A549 (cell line): ENCODE results near the gene D2HGDH. TPM values are rescaled to one million over a fixed set of nuclear protein-coding genes. Genes with fewer than 3 reads are reported as not detected.
"Not testable (repeated sequence)": the region's sequence is repeated elsewhere in the genome, so short reads cannot be mapped to it uniquely, and the experiment has no call there.

Source experiments
- ATAC-seq, 2 experiments: fragments of 200-7000 bp in 1 of 2; fragments of >200 bp in 1 of 2; cut with Nextera tagmentation in 1 of 2; cut with Tn5 transposase in 1 of 2; 3 replicates each; pipeline versions ENCODE4 v1.8.0 to v1.9.1; 2018 to 2020; ENCODE audit warnings: mild to moderate bottlenecking in 1 of 2, moderate library complexity in 1 of 2
- CTCF ChIA-PET: fragments of 300-600 bp; sonication (Branson Sonifier 250); formaldehyde crosslinking; extraction: SDS; loops from one replicate; lab custom pipeline; 2021; ENCODE audit warnings: antibody characterized with exemption, inconsistent platforms; lab: Yijun Ruan, JAX
- POLR2A ChIA-PET: fragments of 350-600 bp; formaldehyde crosslinking; extraction: SDS; loops from one replicate; lab custom pipeline; 2021; ENCODE audit warnings: antibody characterized with exemption, inconsistent platforms; lab: Yijun Ruan, JAX
- DNase-seq, 2 experiments: peaks; one replicate each; pipeline versions ENCODE4 v3.0.0 to v3.0.0-alpha.2; 2011 to 2016; ENCODE audit warnings: low read depth in 1 of 2, low spot score in 1 of 2
- FAIRE-seq: peaks from 2 replicates; lab custom pipeline; 2011; peaks lifted over from hg19 to GRCh38; lab: Jason Lieb, UNC
- H3K27ac ChIP-seq, 2 experiments: fragments of >200 bp; sonication (Bioruptor Twin); formaldehyde crosslinking; 3 replicates each; pipeline ENCODE4 v1.5.1; 2016 to 2017
- H3K4me1 ChIP-seq: fragments of >200 bp; sonication (Bioruptor Twin); formaldehyde crosslinking; 3 replicates; pipeline ENCODE4 v1.6.1; 2016
- H3K4me2 ChIP-seq: fragments of >200 bp; sonication (Bioruptor Twin); formaldehyde crosslinking; 3 replicates; pipeline ENCODE4 v1.6.1; 2016
- H3K4me3 ChIP-seq: fragments of >200 bp; sonication (Bioruptor Twin); formaldehyde crosslinking; 3 replicates; pipeline ENCODE4 v1.5.1; 2016
- H3K9me3 ChIP-seq: fragments of >200 bp; sonication (Bioruptor Twin); formaldehyde crosslinking; 3 replicates; pipeline ENCODE4 v1.6.1; 2016
- BCL3 ChIP-seq: fragments of >200 bp; sonication (Bioruptor Twin); formaldehyde crosslinking; IDR thresholded peaks from 3 replicates; pipeline ENCODE4 v1.6.1; 2016
- BHLHE40 ChIP-seq: IDR thresholded peaks from 2 replicates; pipeline ENCODE4 v1.6.1; 2012; ENCODE audit warnings: low read depth, low read length, inconsistent platforms
- CBX2 ChIP-seq: fragments of 200-600 bp; sonication (generic); IDR thresholded peaks from 2 replicates; pipeline ENCODE4 v1.6.1; 2016; ENCODE audit warnings: low read depth, mild to moderate bottlenecking, borderline replicate concordance
- CBX8 ChIP-seq: fragments of 200-600 bp; sonication (generic); IDR thresholded peaks from 2 replicates; pipeline ENCODE4 v1.6.1; 2016
- CHD4 ChIP-seq: fragments of 200-600 bp; sonication (generic); IDR thresholded peaks from 2 replicates; pipeline ENCODE4 v1.6.1; 2016; ENCODE audit warnings: antibody characterized with exemption, mild to moderate bottlenecking, borderline replicate concordance
- EP300 ChIP-seq, 2 experiments: fragments of >200 bp; sonication (Bioruptor Twin); formaldehyde crosslinking; IDR thresholded peaks; 2 replicates in 1 of 2; 3 replicates in 1 of 2; pipeline ENCODE4 v1.6.1; 2016 to 2017
- HDAC2 ChIP-seq: fragments of 200-600 bp; sonication (generic); IDR thresholded peaks from 2 replicates; pipeline ENCODE4 v1.6.1; 2016
- HEYL ChIP-seq: fragments of 250-450 bp; sonication (Bioruptor Pico); IDR thresholded peaks from 2 replicates; pipeline ENCODE4 v1.8.0; 2021; ENCODE audit warnings: mild to moderate bottlenecking, moderate library complexity
- HMGXB4 ChIP-seq: fragments of 250-450 bp; sonication (Bioruptor Pico); IDR thresholded peaks from 2 replicates; pipeline ENCODE4 v1.5.0; 2021; ENCODE audit warnings: mild to moderate bottlenecking, moderate library complexity, borderline replicate concordance
- HOXB5 ChIP-seq: fragments of 250-450 bp; sonication (Bioruptor Pico); IDR thresholded peaks from 2 replicates; pipeline ENCODE4 v1.5.0; 2020; ENCODE audit warnings: mild to moderate bottlenecking, moderate library complexity
- JUN ChIP-seq, 2 experiments: fragments of >200 bp; sonication (Bioruptor Twin); formaldehyde crosslinking; IDR thresholded peaks; 2 replicates in 1 of 2; 3 replicates in 1 of 2; pipeline ENCODE4 v1.6.1; 2016 to 2017
- KDM1A ChIP-seq: fragments of 200-600 bp; sonication (generic); IDR thresholded peaks from 2 replicates; pipeline ENCODE4 v1.6.1; 2016; ENCODE audit warnings: low read depth, mild to moderate bottlenecking
- KDM5A ChIP-seq: fragments of 200-600 bp; sonication (generic); IDR thresholded peaks from 2 replicates; pipeline ENCODE4 v1.6.1; 2016; ENCODE audit warnings: antibody characterized with exemption, mild to moderate bottlenecking
- POLR2A ChIP-seq: IDR thresholded peaks from 2 replicates; pipeline ENCODE4 v1.6.1; 2012; ENCODE audit warnings: mild to moderate bottlenecking, low read length
- RCOR1 ChIP-seq: fragments of 150-350 bp; IDR thresholded peaks from 2 replicates; pipeline ENCODE4 v1.6.1; 2014; ENCODE audit warnings: antibody characterized with exemption, low read length, low read depth
- RNF2 ChIP-seq: fragments of 200-600 bp; sonication (generic); IDR thresholded peaks from 2 replicates; pipeline ENCODE4 v1.6.1; 2016; ENCODE audit warnings: low read depth, mild to moderate bottlenecking, antibody characterized with exemption, moderate library complexity, borderline replicate concordance
- ZSCAN20 ChIP-seq: fragments of 250-450 bp; sonication (Bioruptor Pico); IDR thresholded peaks from 2 replicates; pipeline ENCODE4 v1.8.0; 2022; ENCODE audit warnings: mild to moderate bottlenecking, moderate library complexity
- WGBS: methylation state at CpG from one replicate; pipeline ENCODE4 v1.1.6; 2017; ENCODE audit errors: missing lambda C conversion rate; 5-methylcytosine and 5-hydroxymethylcytosine counted together
- polyA plus RNA-seq, 4 experiments: library from polyadenylated mRNA; depleted of rRNA in 3 of 4; stranded (reverse); fragments of >200 nt; fragmentation: RNase III in 1 of 4; extraction: RNeasy Plus Mini Kit Qiagen cat#74134 plus additional on column Dnase treatment in 1 of 4; gene quantifications; 2 replicates in 3 of 4; 3 replicates in 1 of 4; pipeline ENCODE4 v1.2.3, GENCODE V29; 2011 to 2017

D2HGDH gene
- polyA plus RNA-seq, 2 of the 4 experiments (the other 2 are of a cell fraction), result 6.5 to 18.5 TPM

- Histone ChIP-seq H3K9me3 (peaks cover 4% of the 10 kb centered on the region; the same call in 1 of the 3 replicates), H3K4me1 (peaks cover 22% of the 10 kb centered on the region), H3K27ac (no peak overlapping the region; a peak in 1 of 6 replicates), H3K4me3 (no peak overlapping the region), H3K4me2 (no peak overlapping the region)
- DNase-seq (no peak), ATAC-seq (no peak), FAIRE-seq (no peak)
- CTCF ChIA-PET, result interaction anchor here (0.5 kb wide), 1 partner anchor 7 kb away, joined by 3 read pairs; no protein-coding TSS in a partner anchor
- TF ChIP-seq BCL3 (no peak), HDAC2 (no peak), KDM5A (no peak), CHD4 (no peak), HOXB5 (CRISPR knock-in tag) (no peak), RCOR1 (no peak), CBX2 (no peak), ZSCAN20 (CRISPR knock-in tag) (no peak)
- 87% methylated on average over 5 of the region's 21 CpGs for WGBS
- POLR2A ChIA-PET, result no interaction called here
These were observed 43.5 kb downstream of the D2HGDH start for GRCh38 chr2:241777686-241778627.

- ATAC-seq (no peak), DNase-seq (no peak), FAIRE-seq (no peak)
- POLR2A ChIA-PET, result no interaction called here
- Histone ChIP-seq H3K9me3 (peaks cover 6% of the 10 kb centered on the region; the same call in 2 of the 3 replicates), H3K4me1 (0 out of 3 replicates have a peak, but pooled peaks cover 5% of the 10 kb centered on the region), H3K27ac (no peak overlapping the region), H3K4me2 (no peak overlapping the region), H3K4me3 (no peak overlapping the region)
- TF ChIP-seq HMGXB4 (CRISPR knock-in tag) (no peak), JUN (IDR thresholded peaks at IDR 0.05) (no peak), CBX8 (no peak), EP300 (IDR thresholded peaks at IDR 0.05) (no peak), BHLHE40 (no peak), POLR2A (no peak), RNF2 (no peak), KDM1A (no peak), RCOR1 (no peak), HEYL (CRISPR knock-in tag) (no peak)
- CTCF ChIA-PET, result interaction anchor here (1.1 to 2.0 kb wide), 2 partner anchors 8 to 11 kb away, joined by 3 to 5 read pairs; no protein-coding TSS in a partner anchor
- WGBS, result 70% methylated on average over 5 of the region's 5 CpGs
These were observed 46.6 kb downstream of the D2HGDH start for GRCh38 chr2:241780939-241781569.

GRCh38 chr2:241782053-241782452 lies 47.6 kb downstream of the D2HGDH start:
- FAIRE-seq, POLR2A ChIA-PET, H3K4me3 ChIP-seq, H3K27ac ChIP-seq, DNase-seq, H3K9me3 ChIP-seq, ATAC-seq, H3K4me2 ChIP-seq, H3K4me1 ChIP-seq: not testable (repeated sequence)
- WGBS, result 58% methylated on average over 3 of the region's 3 CpGs
- CTCF ChIA-PET, result interaction anchor here (2.0 kb wide), 1 partner anchor 9 kb away, joined by 5 read pairs; no protein-coding TSS in a partner anchor
